ENCODE data around the gene AKAP6. TPM values are rescaled to one million over a fixed set of nuclear protein-coding genes. Genes with fewer than 3 reads are reported as not detected.

Gene AKAP6
- total RNA-seq, 3 donors from 2014 or later: 1.1 to 9.1 (median 4.6) TPM

DNA sequence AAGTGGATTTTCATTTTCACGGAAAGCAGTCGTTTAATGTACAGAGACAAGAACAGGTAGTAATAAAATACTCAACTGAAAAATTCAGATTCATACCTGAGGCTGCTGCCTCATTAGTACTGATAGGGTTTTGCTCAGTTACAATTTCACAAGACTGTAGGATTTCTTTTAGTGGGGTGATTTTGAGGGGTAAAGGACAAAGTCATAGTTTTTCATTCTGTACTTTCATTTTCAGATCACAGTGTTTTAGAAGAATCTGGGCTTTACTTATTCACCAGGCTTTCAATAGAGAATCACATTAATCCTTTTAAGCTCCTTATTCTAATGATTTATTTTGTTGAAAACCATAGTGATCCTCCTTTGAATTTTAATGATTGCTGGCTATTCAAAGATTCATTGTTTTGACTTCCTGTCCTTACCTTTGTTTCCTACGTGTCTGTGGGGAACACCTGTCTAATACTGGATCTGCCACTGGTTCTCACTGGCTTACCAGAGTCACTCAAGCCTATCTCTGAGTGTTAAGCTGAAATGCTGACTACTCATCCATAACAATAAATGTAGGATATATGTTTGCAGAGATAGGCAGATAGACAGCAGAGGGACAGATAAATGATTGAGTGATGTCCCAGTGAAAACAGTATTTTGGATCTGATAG is 365.8 kb downstream of the AKAP6 start:
- intact Hi-C loops (cut with DNase I; ENCODE audit: low total_unique reads): loop anchor here (5.0 kb wide), 1 partner anchor 1077 kb away; no protein-coding TSS in a partner anchor
- no peak overlapping the region for H3K4me3 ChIP-seq
- no peaks in the 10 kb centered on the region for H3K9me3 ChIP-seq
- no peak overlapping the region for H3K27ac ChIP-seq
- no peaks in the 10 kb centered on the region for H3K36me3 ChIP-seq
- no peaks in the 10 kb centered on the region for H3K4me1 ChIP-seq
- DNase-seq (ENCODE audit: low spot score in 2 of 2): no peak
- no peaks in the 10 kb centered on the region for H3K27me3 ChIP-seq
- TF ChIP-seq, protein P1, sequence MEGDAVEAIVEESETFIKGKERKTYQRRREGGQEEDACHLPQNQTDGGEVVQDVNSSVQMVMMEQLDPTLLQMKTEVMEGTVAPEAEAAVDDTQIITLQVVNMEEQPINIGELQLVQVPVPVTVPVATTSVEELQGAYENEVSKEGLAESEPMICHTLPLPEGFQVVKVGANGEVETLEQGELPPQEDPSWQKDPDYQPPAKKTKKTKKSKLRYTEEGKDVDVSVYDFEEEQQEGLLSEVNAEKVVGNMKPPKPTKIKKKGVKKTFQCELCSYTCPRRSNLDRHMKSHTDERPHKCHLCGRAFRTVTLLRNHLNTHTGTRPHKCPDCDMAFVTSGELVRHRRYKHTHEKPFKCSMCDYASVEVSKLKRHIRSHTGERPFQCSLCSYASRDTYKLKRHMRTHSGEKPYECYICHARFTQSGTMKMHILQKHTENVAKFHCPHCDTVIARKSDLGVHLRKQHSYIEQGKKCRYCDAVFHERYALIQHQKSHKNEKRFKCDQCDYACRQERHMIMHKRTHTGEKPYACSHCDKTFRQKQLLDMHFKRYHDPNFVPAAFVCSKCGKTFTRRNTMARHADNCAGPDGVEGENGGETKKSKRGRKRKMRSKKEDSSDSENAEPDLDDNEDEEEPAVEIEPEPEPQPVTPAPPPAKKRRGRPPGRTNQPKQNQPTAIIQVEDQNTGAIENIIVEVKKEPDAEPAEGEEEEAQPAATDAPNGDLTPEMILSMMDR (IDR thresholded peaks at IDR 0.05): no peak
- no peak for TF ChIP-seq POLR2A (IDR thresholded peaks at IDR 0.05)
- no peak for TF ChIP-seq POLR2AphosphoS5 (IDR thresholded peaks at IDR 0.05)

DNA sequence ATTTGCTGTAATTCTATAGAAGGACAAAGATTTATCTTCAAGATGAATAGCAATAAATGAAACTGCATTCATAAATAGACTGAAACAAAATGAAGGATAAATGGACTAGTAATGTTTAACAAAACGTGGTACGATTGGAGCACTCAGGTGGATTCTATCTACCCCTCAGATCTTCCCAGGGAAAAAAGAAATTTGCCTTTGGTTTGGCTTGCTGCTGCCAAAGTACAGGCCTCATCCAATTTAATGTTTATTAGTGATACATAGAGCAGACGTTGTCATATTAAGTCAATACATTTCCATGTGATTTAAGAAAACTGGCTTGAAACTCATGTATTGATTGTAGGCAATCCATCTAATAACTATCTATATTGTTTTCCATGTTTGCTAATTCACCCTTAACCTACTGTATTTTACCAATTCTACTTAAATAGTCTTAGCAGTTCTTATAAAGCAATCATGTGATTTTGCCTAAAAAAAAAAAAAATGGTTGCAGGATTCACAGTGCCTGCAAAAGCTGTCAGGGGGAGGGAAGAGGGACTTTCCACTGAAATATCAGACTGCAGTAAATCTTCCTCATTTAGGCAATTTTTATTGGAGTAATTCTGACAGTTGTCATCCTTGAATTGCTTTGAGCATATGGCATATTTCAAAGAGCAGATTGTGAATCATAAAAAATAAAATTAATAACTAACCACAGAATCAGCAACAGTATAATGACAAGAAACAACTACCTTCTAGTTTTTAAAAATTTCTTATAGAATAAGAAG is 367.4 kb downstream of the AKAP6 start:
- Histone ChIP-seq H3K4me3 (no peak overlapping the region), H3K36me3 (no peaks in the 10 kb centered on the region), H3K27ac (no peak overlapping the region), H3K9me3 (no peaks in the 10 kb centered on the region), H3K4me1 (no peaks in the 10 kb centered on the region), H3K27me3 (no peaks in the 10 kb centered on the region)
- TF ChIP-seq POLR2A (IDR thresholded peaks at IDR 0.05) (no peak), POLR2AphosphoS5 (IDR thresholded peaks at IDR 0.05) (no peak)
- TF ChIP-seq, protein P1 (IDR thresholded peaks at IDR 0.05): no peak
- no peak for DNase-seq (ENCODE audit: low spot score in 2 of 2)
- intact Hi-C loops (cut with DNase I; ENCODE audit: low total_unique reads): no loop called here

DNA sequence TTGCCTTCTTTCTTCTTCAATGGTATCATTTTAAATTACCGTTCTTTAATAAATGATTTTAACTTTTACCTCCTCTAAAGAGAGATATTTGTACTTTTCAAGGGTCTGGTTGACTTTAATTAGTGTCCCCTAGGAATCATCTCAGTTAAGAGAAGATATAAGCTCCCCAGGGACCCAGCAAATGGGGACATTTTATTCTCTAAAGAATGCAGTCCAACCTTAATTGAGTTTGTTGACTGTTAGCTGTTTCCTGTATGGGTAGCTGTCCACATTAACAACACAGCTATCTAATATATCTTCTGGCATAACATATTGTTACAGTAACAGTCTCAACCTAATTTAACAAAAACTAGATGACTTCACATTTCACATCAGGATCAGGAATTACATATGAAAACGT is 368.0 kb downstream of the AKAP6 start:
- TF ChIP-seq POLR2A (IDR thresholded peaks at IDR 0.05): no peak
- TF ChIP-seq, protein P1 (IDR thresholded peaks at IDR 0.05): no peak
- H3K27me3 ChIP-seq: no peaks in the 10 kb centered on the region
- no peaks in the 10 kb centered on the region for H3K36me3 ChIP-seq
- no peaks in the 10 kb centered on the region for H3K9me3 ChIP-seq
- H3K27ac ChIP-seq: no peak overlapping the region
- intact Hi-C loops (cut with DNase I; ENCODE audit: low total_unique reads): no loop called here
- no peak overlapping the region for H3K4me3 ChIP-seq
- no peaks in the 10 kb centered on the region for H3K4me1 ChIP-seq
- no peak for DNase-seq (ENCODE audit: low spot score in 2 of 2)

DNA sequence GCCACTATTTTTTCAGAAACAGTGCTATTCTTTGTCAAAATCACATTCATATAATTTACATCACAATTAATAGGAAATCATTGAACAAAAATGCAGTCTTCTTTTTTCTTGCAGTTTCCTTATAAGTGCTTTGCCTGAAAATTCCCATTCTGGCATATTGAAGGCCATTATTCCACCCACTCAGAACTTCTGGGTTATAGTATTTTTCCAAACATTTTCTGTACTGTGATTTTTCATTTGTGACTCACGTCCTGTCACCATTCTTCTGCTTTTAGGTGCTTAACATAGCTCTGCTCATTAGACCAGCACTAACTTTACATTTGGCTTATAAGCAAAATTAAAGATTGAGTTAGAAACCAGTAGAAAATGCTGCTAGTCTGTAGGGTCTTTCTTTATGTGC is 368.6 kb downstream of the AKAP6 start:
- Histone ChIP-seq H3K27ac (no peak overlapping the region), H3K4me1 (no peaks in the 10 kb centered on the region), H3K9me3 (no peaks in the 10 kb centered on the region), H3K36me3 (no peaks in the 10 kb centered on the region), H3K27me3 (no peaks in the 10 kb centered on the region), H3K4me3 (no peak overlapping the region)
- no peak for DNase-seq (ENCODE audit: low spot score in 2 of 2)
- TF ChIP-seq POLR2AphosphoS5 (IDR thresholded peaks at IDR 0.05) (no peak), POLR2A (IDR thresholded peaks at IDR 0.05) (no peak)
- TF ChIP-seq, protein P1 (IDR thresholded peaks at IDR 0.05): no peak
- intact Hi-C loops (cut with DNase I; ENCODE audit: low total_unique reads): no loop called here

DNA sequence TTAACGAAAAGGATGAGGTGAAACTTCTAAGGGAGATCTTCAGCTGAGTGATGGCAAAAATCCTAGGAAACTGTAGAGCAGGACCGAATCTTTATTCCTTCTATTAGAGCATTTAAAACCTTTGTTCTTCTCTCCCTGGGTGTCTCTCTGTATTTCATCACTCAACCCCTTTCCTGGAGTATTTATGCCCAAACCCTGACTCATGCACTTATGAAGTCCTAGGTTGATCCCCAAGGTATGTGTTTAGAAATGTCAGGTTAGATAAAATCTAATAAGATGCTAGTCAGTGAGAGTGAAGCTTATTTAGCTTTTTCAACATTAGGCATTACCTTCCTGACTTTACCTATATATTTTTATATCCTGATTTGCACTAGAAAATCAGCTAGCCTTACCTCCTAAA is 369.7 kb downstream of the AKAP6 start:
- Histone ChIP-seq H3K4me1 (no peaks in the 10 kb centered on the region), H3K27me3 (no peaks in the 10 kb centered on the region), H3K27ac (no peak overlapping the region), H3K4me3 (no peak overlapping the region), H3K36me3 (no peaks in the 10 kb centered on the region), H3K9me3 (no peaks in the 10 kb centered on the region)
- TF ChIP-seq, protein P1 (IDR thresholded peaks at IDR 0.05): no peak
- TF ChIP-seq POLR2AphosphoS5 (IDR thresholded peaks at IDR 0.05): no peak
- no peak for TF ChIP-seq POLR2A (IDR thresholded peaks at IDR 0.05)
- intact Hi-C loops (cut with DNase I; ENCODE audit: low total_unique reads): no loop called here
- no peak for DNase-seq (ENCODE audit: low spot score in 2 of 2)
